Caco-2 (cell line): Measurements from ENCODE around the gene RNF13. TPM values are rescaled to one million over a fixed set of nuclear protein-coding genes. Genes with fewer than 3 reads are reported as not detected.

Experiments used
- Bru-seq: library from RNA; stranded (reverse); fragments of 400-500 nt; gene quantifications from one replicate; lab custom pipeline; 2021; lab: Mats Ljungman, UMichigan
- BruChase-seq, 2 experiments: library from RNA; stranded (reverse); fragments of 400-500 nt; gene quantifications; one replicate each; lab custom pipeline; 2021; lab: Mats Ljungman, UMichigan
- BruUV-seq: library from RNA; stranded (reverse); fragments of 400-500 nt; replicated peaks from 2 replicates; lab custom pipeline; 2021; lab: Mats Ljungman, UMichigan
- CTCF ChIA-PET: fragments of 300-600 bp; sonication (Branson Sonifier 250); formaldehyde crosslinking; loops from one replicate; lab custom pipeline; 2022; ENCODE audit warnings: antibody characterized with exemption; lab: Charles Lee
- POLR2A ChIA-PET: fragments of 300-600 bp; sonication (Branson Sonifier 250); formaldehyde crosslinking; loops from one replicate; lab custom pipeline; 2022; ENCODE audit warnings: antibody characterized with exemption; lab: Charles Lee
- DNase-seq, 2 experiments: peaks; one replicate each; pipeline versions ENCODE4 v3.0.0 to v3.0.0-alpha.2; 2020 to 2022
- H3K27me3 ChIP-seq: replicated peaks from 2 replicates; pipeline ENCODE4 v1.6.0; 2011; ENCODE audit warnings: low read length; ENCODE audit not compliant: control insufficient read depth, insufficient read depth
- H3K36me3 ChIP-seq: 2 replicates; pipeline ENCODE4 v1.5.1; 2011; ENCODE audit warnings: low read length; ENCODE audit not compliant: control insufficient read depth, insufficient read depth
- H3K4me1 ChIP-seq: fragments of 250-450 bp; sonication (Bioruptor Pico); 2 replicates; pipeline ENCODE4 v1.5.1; 2020; ENCODE audit warnings: mild to moderate bottlenecking
- H3K4me3 ChIP-seq: 2 replicates; pipeline ENCODE4 v1.5.1; 2011; ENCODE audit warnings: low read depth, mild to moderate bottlenecking, control low read depth, low read length
- H3K9me3 ChIP-seq: fragments of 250-450 bp; sonication (Bioruptor Pico); 2 replicates; pipeline ENCODE4 v1.5.1; 2020; ENCODE audit warnings: mild to moderate bottlenecking, moderate library complexity
- H3K27ac Mint-ChIP-seq: one replicate; pipeline ENCODE4 v1.8.0; 2022; ENCODE audit warnings: mixed read lengths; ENCODE audit not compliant: unreplicated experiment
- H3K27me3 Mint-ChIP-seq: one replicate; pipeline ENCODE4 v1.8.0; 2022; ENCODE audit warnings: mixed read lengths; ENCODE audit not compliant: insufficient read depth, unreplicated experiment
- H3K36me3 Mint-ChIP-seq: one replicate; pipeline ENCODE4 v1.8.0; 2022; ENCODE audit warnings: mild to moderate bottlenecking, mixed read lengths; ENCODE audit not compliant: insufficient read depth, unreplicated experiment
- H3K4me1 Mint-ChIP-seq: one replicate; pipeline ENCODE4 v1.8.0; 2022; ENCODE audit warnings: low read depth, mixed read lengths; ENCODE audit not compliant: unreplicated experiment
- H3K4me3 Mint-ChIP-seq: one replicate; pipeline ENCODE4 v1.8.0; 2022; ENCODE audit warnings: mild to moderate bottlenecking, moderate library complexity, mixed read lengths; ENCODE audit not compliant: unreplicated experiment
- H3K9me3 Mint-ChIP-seq: one replicate; pipeline ENCODE4 v1.8.0; 2022; ENCODE audit warnings: mixed read lengths; ENCODE audit not compliant: unreplicated experiment
- intact Hi-C: fragments of 100-400 bp; cut with micrococcal nuclease; formaldehyde crosslinking; loops from one replicate; pipeline ENCODE4 v1.10.0; 2022; ENCODE audit not compliant: unreplicated experiment
- long read RNA-seq: library from polyadenylated mRNA; stranded (forward); transcript quantifications from one replicate; pipeline ENCODE4 v2.0.0, GENCODE V29; 2022
- total RNA-seq: library from RNA; stranded (reverse); gene quantifications from 2 replicates; pipeline ENCODE4 v1.2.3, GENCODE V29; 2022
- TF ChIP-seq, protein P1 (sequence below), 2 experiments: fragments of 200-600 bp in 1 of 2; IDR thresholded peaks; 1 replicate in 1 of 2; 2 replicates in 1 of 2; pipeline versions ENCODE4 v1.5.1 to v1.8.0; 2011 to 2022; ENCODE audit warnings: antibody characterized with exemption in 1 of 2, control low read depth in 1 of 2, inconsistent platforms in 1 of 2, low read depth in 1 of 2, low read length in 1 of 2, mild to moderate bottlenecking in 1 of 2, moderate library complexity in 1 of 2; ENCODE audit not compliant: insufficient read depth in 1 of 2, severe bottlenecking in 1 of 2, unreplicated experiment in 1 of 2

RNF13 gene, protein sequence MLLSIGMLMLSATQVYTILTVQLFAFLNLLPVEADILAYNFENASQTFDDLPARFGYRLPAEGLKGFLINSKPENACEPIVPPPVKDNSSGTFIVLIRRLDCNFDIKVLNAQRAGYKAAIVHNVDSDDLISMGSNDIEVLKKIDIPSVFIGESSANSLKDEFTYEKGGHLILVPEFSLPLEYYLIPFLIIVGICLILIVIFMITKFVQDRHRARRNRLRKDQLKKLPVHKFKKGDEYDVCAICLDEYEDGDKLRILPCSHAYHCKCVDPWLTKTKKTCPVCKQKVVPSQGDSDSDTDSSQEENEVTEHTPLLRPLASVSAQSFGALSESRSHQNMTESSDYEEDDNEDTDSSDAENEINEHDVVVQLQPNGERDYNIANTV
- total RNA-seq (35.6 and 44.2 TPM in 2 replicates), Bru-seq, nascent RNA (percentile 79 among the genes with signal in this experiment), BruChase-seq, experiment 1, labeled RNA remaining after a 2-hour chase (percentile 68 among the genes with signal in this experiment), BruChase-seq, experiment 2, labeled RNA remaining after a 6-hour chase (percentile 71 among the genes with signal in this experiment)
- long read RNA-seq, transcript RNF13-203 (10 exons, 2,843 nt) = major isoform, 118 of 171 reads
- long read RNA-seq, transcript RNF13-201 (11 exons, 2,866 nt) = minor isoform, 5 of 171 reads
- long read RNA-seq, transcript RNF13-212 (10 exons, 1,027 nt) = minor isoform, 20 of 171 reads
- long read RNA-seq, partial matches to known transcripts = 2 of 171 reads
- long read RNA-seq, other reads (novel, unspliced or antisense) = 20 of 171 reads

DNA sequence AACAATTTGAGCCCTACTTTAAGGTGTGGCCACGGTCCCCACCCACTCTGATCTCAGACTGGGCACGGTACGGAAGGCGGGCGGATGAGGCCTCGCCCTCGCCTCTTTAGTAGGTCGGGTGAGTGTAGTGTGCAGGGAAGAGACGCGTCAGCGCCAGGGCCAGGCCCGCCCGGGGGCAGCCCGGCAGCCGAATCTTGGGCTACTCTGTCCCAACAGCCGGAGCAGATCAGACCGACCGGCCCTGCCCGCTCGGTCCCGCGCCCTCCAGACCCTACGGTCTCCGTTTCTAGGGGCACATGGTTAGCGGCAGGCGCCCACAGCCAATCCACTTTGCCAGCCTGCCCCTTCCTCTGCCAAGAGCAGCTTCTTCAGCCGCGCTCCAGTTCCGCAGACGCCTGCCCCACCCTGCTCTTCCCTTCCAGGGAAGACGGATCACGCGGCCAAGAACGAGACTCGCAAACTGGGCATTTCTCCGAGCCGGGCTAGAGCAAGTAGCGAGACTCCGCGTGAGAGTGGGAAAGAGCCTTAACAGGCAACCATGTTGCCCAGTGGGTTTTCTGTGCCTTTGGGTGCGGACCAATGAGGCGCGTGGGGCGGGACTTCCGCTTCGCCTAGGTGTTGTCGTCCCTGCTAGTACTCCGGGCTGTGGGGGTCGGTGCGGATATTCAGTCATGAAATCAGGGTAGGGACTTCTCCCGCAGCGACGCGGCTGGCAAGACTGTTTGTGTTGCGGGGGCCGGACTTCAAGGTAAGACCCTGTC lies at the start of gene RNF13:
RNF13 (plus strand) TSS at position 610 of the 761 bp plus-strand sequence. CDS start 32,812 bp downstream, outside the sequence.
- peaks cover 8% of the 10 kb centered on the region for H3K4me1 Mint-ChIP-seq
- BruUV-seq = no TSS peak
- CTCF ChIA-PET = interaction anchor here (1.5 kb wide), 1 partner anchor 47 kb away, joined by 5 read pairs; no protein-coding TSS in a partner anchor
- peaks cover 10% of the 10 kb centered on the region for H3K36me3 Mint-ChIP-seq
- DNase-seq = peak; percentile 92
- H3K4me1 ChIP-seq = peaks cover 6% of the 10 kb centered on the region
- no peaks in the 10 kb centered on the region for H3K27me3 Mint-ChIP-seq
- no peaks in the 10 kb centered on the region for H3K9me3 ChIP-seq
- peak within 1 kb of the TSS; percentile 91 for H3K4me3 ChIP-seq
- POLR2A ChIA-PET = no interaction called here
- TF ChIP-seq, protein P1, sequence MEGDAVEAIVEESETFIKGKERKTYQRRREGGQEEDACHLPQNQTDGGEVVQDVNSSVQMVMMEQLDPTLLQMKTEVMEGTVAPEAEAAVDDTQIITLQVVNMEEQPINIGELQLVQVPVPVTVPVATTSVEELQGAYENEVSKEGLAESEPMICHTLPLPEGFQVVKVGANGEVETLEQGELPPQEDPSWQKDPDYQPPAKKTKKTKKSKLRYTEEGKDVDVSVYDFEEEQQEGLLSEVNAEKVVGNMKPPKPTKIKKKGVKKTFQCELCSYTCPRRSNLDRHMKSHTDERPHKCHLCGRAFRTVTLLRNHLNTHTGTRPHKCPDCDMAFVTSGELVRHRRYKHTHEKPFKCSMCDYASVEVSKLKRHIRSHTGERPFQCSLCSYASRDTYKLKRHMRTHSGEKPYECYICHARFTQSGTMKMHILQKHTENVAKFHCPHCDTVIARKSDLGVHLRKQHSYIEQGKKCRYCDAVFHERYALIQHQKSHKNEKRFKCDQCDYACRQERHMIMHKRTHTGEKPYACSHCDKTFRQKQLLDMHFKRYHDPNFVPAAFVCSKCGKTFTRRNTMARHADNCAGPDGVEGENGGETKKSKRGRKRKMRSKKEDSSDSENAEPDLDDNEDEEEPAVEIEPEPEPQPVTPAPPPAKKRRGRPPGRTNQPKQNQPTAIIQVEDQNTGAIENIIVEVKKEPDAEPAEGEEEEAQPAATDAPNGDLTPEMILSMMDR (IDR thresholded peaks at IDR 0.05; ENCODE audit: insufficient read depth in 1 of 2, low read depth in 1 of 2, low read length in 1 of 2, severe bottlenecking in 1 of 2, unreplicated experiment in 1 of 2) = no peak
- no peaks in the 10 kb centered on the region for H3K36me3 ChIP-seq
- peak within 1 kb of the TSS; percentile 95 for H3K27ac Mint-ChIP-seq
- H3K4me3 Mint-ChIP-seq = peak within 1 kb of the TSS; percentile 93
- no peaks in the 10 kb centered on the region for H3K27me3 ChIP-seq
- intact Hi-C loops = loop anchor here (2.0 to 5.0 kb wide), 2 partner anchors 60 to 300 kb away; partner anchors contain the start of gene COMMD2
- no peaks in the 10 kb centered on the region for H3K9me3 Mint-ChIP-seq

DNA sequence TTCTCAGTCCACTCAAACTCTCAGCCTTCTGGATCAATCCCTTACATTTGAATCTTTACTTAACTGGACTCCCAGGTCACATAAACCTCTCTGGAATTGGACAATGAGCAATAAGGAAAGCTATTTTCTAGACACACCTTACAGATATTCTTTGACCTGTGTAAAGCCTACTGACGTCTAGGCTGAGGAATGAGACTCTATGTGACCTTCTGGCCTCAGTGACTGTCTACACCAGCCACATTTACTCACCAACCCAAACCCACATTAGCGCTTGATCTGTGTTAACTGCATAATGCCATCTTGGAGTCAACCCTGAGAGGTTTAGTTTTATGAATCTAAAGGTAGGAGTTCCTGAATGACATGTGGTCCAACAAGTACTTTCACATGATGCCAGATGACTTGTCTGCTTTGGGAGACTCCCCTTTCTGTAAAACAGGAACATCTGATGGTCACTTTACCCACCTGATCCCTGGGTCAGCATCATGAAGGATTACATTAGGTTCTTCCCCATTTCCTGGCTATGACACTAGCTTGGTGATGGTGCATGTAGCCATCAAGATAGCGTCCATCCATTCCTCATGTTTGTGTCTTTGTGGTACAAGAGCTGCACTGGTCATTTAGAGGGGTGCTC lies 49.3 kb upstream of the RNF13 start:
- Mint-ChIP-seq H3K27me3 (peaks cover 3% of the 10 kb centered on the region), H3K9me3 (no peaks in the 10 kb centered on the region), H3K4me3 (no peak overlapping the region), H3K4me1 (no peaks in the 10 kb centered on the region), H3K27ac (no peak overlapping the region), H3K36me3 (no peaks in the 10 kb centered on the region)
- ChIA-PET CTCF (interaction anchor here (5.3 kb wide), 1 partner anchor 45 kb away, joined by 146 read pairs; no protein-coding TSS in a partner anchor), POLR2A (no interaction called here)
- BruUV-seq = no TSS peak
- Histone ChIP-seq H3K4me3 (no peak overlapping the region), H3K4me1 (peaks cover 11% of the 10 kb centered on the region), H3K27me3 (no peaks in the 10 kb centered on the region; the same call in 1 of the 2 replicates), H3K36me3 (no peaks in the 10 kb centered on the region), H3K9me3 (no peaks in the 10 kb centered on the region)
- no peak for DNase-seq
- TF ChIP-seq, protein P1 (IDR thresholded peaks at IDR 0.05; ENCODE audit: insufficient read depth in 1 of 2, low read depth in 1 of 2, low read length in 1 of 2, severe bottlenecking in 1 of 2, unreplicated experiment in 1 of 2) = no peak
- intact Hi-C loops = no loop called here
